AG09309 (cell line): ENCODE measurements around the gene LDLRAD3.

Experiments used
- DNase-seq: peaks from one replicate; pipeline ENCODE4 v3.0.0-alpha.2; 2010; ENCODE audit warnings: low read depth
- H3K4me3 ChIP-seq: 2 replicates; pipeline ENCODE4 v1.5.1; 2011; ENCODE audit warnings: mild to moderate bottlenecking, low read depth, low read length, moderate library complexity; ENCODE audit not compliant: control insufficient read depth
- CTCF ChIP-seq: IDR thresholded peaks from 2 replicates; pipeline ENCODE4 v1.5.1; 2011; ENCODE audit warnings: mild to moderate bottlenecking, low read depth, low read length, inconsistent platforms; ENCODE audit not compliant: insufficient read depth, control insufficient read depth; ENCODE audit errors: missing control alignments

LDLRAD3 gene

GRCh38 chr11:36135076-36135475 is 191.2 kb downstream of the LDLRAD3 start:
- DNase-seq, result no peak
- H3K4me3 ChIP-seq, result no peak overlapping the region
- TF ChIP-seq CTCF, result no peak

- DNase-seq, result no peak
- TF ChIP-seq CTCF, result no peak
- no peak overlapping the region for H3K4me3 ChIP-seq
Observed at GRCh38 chr11:36139767-36140166, 195.9 kb downstream of the LDLRAD3 start.

- H3K4me3 ChIP-seq, result no peak overlapping the region
- DNase-seq, result no peak
- no peak for TF ChIP-seq CTCF
Observed at GRCh38 chr11:36141196-36141953, 197.5 kb downstream of the LDLRAD3 start.

GRCh38 chr11:36141956-36142355 is 198.1 kb downstream of the LDLRAD3 start:
- DNase-seq, result no peak
- TF ChIP-seq CTCF, result no peak
- no peak overlapping the region for H3K4me3 ChIP-seq

- no peak for DNase-seq
- no peak for TF ChIP-seq CTCF
- no peak overlapping the region for H3K4me3 ChIP-seq
Observed at GRCh38 chr11:36142439-36142838, 198.6 kb downstream of the LDLRAD3 start.

- no peak overlapping the region for H3K4me3 ChIP-seq
- TF ChIP-seq CTCF, result no peak
- no peak for DNase-seq
Observed at GRCh38 chr11:36142879-36143278, 199.0 kb downstream of the LDLRAD3 start.
